PC-3 (cell line): ENCODE measurements around the gene FCER1A. TPM values are rescaled to one million over a fixed set of nuclear protein-coding genes. Genes with fewer than 3 reads are reported as not detected.

ENCODE experiments used
- ATAC-seq: fragments of 200-7000 bp; cut with Tn5 transposase; 2 replicates; pipeline ENCODE4 v1.9.1; 2020; ENCODE audit warnings: mild to moderate bottlenecking, moderate library complexity
- BruUV-seq: library from RNA; stranded (reverse); fragments of 400-500 nt; replicated peaks from 2 replicates; lab custom pipeline; 2021; lab: Mats Ljungman, UMichigan
- CTCF ChIA-PET: fragments of 300-600 bp; sonication (Branson Sonifier 250); formaldehyde crosslinking; loops from one replicate; lab custom pipeline; 2022; ENCODE audit warnings: antibody characterized with exemption; lab: Charles Lee
- POLR2A ChIA-PET: fragments of 300-600 bp; sonication (Branson Sonifier 250); formaldehyde crosslinking; loops from one replicate; lab custom pipeline; 2022; ENCODE audit warnings: antibody characterized with exemption; ENCODE audit not compliant: unreplicated experiment; lab: Charles Lee
- DNase-seq: peaks from one replicate; pipeline ENCODE4 v3.0.0-alpha.2; 2015
- H2AFZ ChIP-seq: fragments of 300-600 bp; sonication (generic); 2 replicates; pipeline ENCODE4 v1.6.0; 2016; ENCODE audit warnings: antibody characterized with exemption, low read length
- H3F3A ChIP-seq: fragments of 300-600 bp; sonication (generic); one replicate; pipeline ENCODE4 v1.6.0; 2017; ENCODE audit warnings: antibody characterized with exemption, low read length, control low read depth, mild to moderate bottlenecking; ENCODE audit not compliant: unreplicated experiment
- H3K27ac ChIP-seq: fragments of 300-600 bp; sonication (generic); 2 replicates; pipeline ENCODE4 v1.5.1; 2016; ENCODE audit warnings: mild to moderate bottlenecking, low read length
- H3K27me3 ChIP-seq: fragments of 300-600 bp; sonication (generic); 2 replicates; pipeline ENCODE4 v1.6.1; 2016; ENCODE audit warnings: low read length, mixed read lengths
- H3K36me3 ChIP-seq: fragments of 300-600 bp; sonication (generic); 2 replicates; pipeline ENCODE4 v1.6.1; 2016; ENCODE audit warnings: low read depth, mixed run types, low read length, mixed read lengths
- H3K4me1 ChIP-seq: fragments of 300-600 bp; sonication (generic); 2 replicates; pipeline ENCODE4 v1.5.1; 2016; ENCODE audit warnings: low read length; ENCODE audit not compliant: insufficient read depth
- H3K4me2 ChIP-seq: fragments of 300-600 bp; sonication (generic); 2 replicates; pipeline ENCODE4 v1.6.0; 2016; ENCODE audit warnings: low read length
- H3K4me3 ChIP-seq: fragments of 300-600 bp; sonication (generic); 2 replicates; pipeline ENCODE4 v1.5.1; 2016; ENCODE audit warnings: mild to moderate bottlenecking, low read length, mixed read lengths
- H3K79me2 ChIP-seq: fragments of 300-600 bp; sonication (generic); 2 replicates; pipeline ENCODE4 v1.6.1; 2017; ENCODE audit warnings: low read length, mixed read lengths
- H3K9ac ChIP-seq: fragments of 300-600 bp; sonication (generic); 2 replicates; pipeline ENCODE4 v1.6.0; 2016; ENCODE audit warnings: mild to moderate bottlenecking, low read length
- H3K9me2 ChIP-seq: fragments of 300-600 bp; sonication (generic); replicated peaks from 2 replicates; pipeline ENCODE4 v1.6.1; 2016; ENCODE audit warnings: mixed run types, low read length, mixed read lengths
- H3K9me3 ChIP-seq: fragments of 300-600 bp; sonication (generic); 2 replicates; pipeline ENCODE4 v1.6.1; 2016; ENCODE audit warnings: low read length, mixed read lengths
- H4K20me1 ChIP-seq: fragments of 300-600 bp; sonication (generic); 2 replicates; pipeline ENCODE4 v1.6.1; 2016; ENCODE audit warnings: low read length, mixed read lengths
- EZH2 ChIP-seq: fragments of 300-600 bp; sonication (generic); IDR thresholded peaks from one replicate; pipeline ENCODE4 v1.6.1; 2017; ENCODE audit warnings: antibody characterized with exemption, mild to moderate bottlenecking, low read length; ENCODE audit not compliant: unreplicated experiment
- EZH2phosphoT487 ChIP-seq: fragments of 300-600 bp; sonication (generic); IDR thresholded peaks from 2 replicates; pipeline ENCODE4 v1.6.1; 2018; ENCODE audit warnings: mild to moderate bottlenecking, antibody characterized with exemption, low read length, borderline replicate concordance
- intact Hi-C: fragments of 100-400 bp; cut with micrococcal nuclease; formaldehyde crosslinking; loops from 2 replicates; pipeline ENCODE4 v1.9.0; 2023
- total RNA-seq: library from RNA; depleted of rRNA; stranded (reverse); fragments of >200 nt; gene quantifications from 2 replicates; pipeline ENCODE4 v1.2.3, GENCODE V29; 2014
- TF ChIP-seq, protein P1 (sequence below): fragments of 300-600 bp; sonication (generic); conservative IDR thresholded peaks from 2 replicates; pipeline ENCODE4 v1.5.1; 2017; ENCODE audit warnings: antibody characterized with exemption, low read depth, mild to moderate bottlenecking, low read length

FCER1A gene
- total RNA-seq, 1 experiment from 2014 or later, result not detected

DNA sequence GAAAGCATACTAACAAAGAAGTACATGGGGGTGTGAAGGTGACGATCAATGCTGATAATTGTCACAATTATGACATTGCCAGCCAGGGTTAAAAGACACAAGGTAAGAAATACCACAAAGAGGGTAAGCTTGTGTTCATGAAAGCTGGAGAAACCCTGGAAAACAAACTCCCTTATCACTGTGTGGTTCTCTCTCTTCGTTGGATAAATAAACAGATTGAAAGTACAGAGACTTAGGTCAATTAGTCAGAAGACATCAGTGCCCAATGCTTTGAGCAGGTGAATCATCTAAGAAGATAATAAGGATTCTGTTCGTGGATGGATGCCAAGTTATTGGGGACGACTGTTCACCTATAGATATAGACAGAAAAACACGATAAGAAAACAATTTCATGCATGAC is 22.4 kb upstream of the FCER1A start:
- intact Hi-C loops, result no loop called here

GRCh38 chr1:159282118-159282517 is 20.0 kb upstream of the FCER1A start:
- no peak overlapping the region for H3K4me2 ChIP-seq

More for the DNA sequence above, 22.4 kb upstream of the FCER1A start:
- no peaks in the 10 kb centered on the region for H3K36me3 ChIP-seq
- no peak overlapping the region for H3K9ac ChIP-seq
- no peak for TF ChIP-seq EZH2phosphoT487
- TF ChIP-seq EZH2, result no peak
- TF ChIP-seq, protein P1, sequence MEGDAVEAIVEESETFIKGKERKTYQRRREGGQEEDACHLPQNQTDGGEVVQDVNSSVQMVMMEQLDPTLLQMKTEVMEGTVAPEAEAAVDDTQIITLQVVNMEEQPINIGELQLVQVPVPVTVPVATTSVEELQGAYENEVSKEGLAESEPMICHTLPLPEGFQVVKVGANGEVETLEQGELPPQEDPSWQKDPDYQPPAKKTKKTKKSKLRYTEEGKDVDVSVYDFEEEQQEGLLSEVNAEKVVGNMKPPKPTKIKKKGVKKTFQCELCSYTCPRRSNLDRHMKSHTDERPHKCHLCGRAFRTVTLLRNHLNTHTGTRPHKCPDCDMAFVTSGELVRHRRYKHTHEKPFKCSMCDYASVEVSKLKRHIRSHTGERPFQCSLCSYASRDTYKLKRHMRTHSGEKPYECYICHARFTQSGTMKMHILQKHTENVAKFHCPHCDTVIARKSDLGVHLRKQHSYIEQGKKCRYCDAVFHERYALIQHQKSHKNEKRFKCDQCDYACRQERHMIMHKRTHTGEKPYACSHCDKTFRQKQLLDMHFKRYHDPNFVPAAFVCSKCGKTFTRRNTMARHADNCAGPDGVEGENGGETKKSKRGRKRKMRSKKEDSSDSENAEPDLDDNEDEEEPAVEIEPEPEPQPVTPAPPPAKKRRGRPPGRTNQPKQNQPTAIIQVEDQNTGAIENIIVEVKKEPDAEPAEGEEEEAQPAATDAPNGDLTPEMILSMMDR, result no peak
- ATAC-seq, result no peak
- no peaks in the 10 kb centered on the region for H3F3A ChIP-seq
- no peaks in the 10 kb centered on the region for H3K9me2 ChIP-seq
- no peaks in the 10 kb centered on the region for H4K20me1 ChIP-seq
- H3K9me3 ChIP-seq, result no peaks in the 10 kb centered on the region; the same call in 1 of the 2 replicates
- H3K4me3 ChIP-seq, result no peak overlapping the region
- no peaks in the 10 kb centered on the region for H3K4me1 ChIP-seq
- no peak overlapping the region for H3K4me2 ChIP-seq
- BruUV-seq, result no TSS peak
- no peak overlapping the region for H2AFZ ChIP-seq
- H3K27me3 ChIP-seq, result peaks cover 80% of the 10 kb centered on the region
- H3K27ac ChIP-seq, result no peak overlapping the region
- no peak for DNase-seq
- H3K79me2 ChIP-seq, result no peaks in the 10 kb centered on the region
- CTCF ChIA-PET, result no interaction called here
- POLR2A ChIA-PET, result no interaction called here

GRCh38 chr1:159289060-159289459 is 13.1 kb upstream of the FCER1A start:
- ATAC-seq, result no peak
- Histone ChIP-seq H3K27me3 (peaks cover 46% of the 10 kb centered on the region), H2AFZ (no peak overlapping the region), H3K4me3 (no peak overlapping the region), H3K9me3 (no peaks in the 10 kb centered on the region), H3K9ac (no peak overlapping the region), H3K36me3 (no peaks in the 10 kb centered on the region), H3K27ac (no peak overlapping the region), H3K4me1 (no peaks in the 10 kb centered on the region), H3K4me2 (no peak overlapping the region), H3K9me2 (no peaks in the 10 kb centered on the region), H4K20me1 (no peaks in the 10 kb centered on the region), H3K79me2 (no peaks in the 10 kb centered on the region), H3F3A (no peaks in the 10 kb centered on the region)
- intact Hi-C loops, result no loop called here
- BruUV-seq, result no TSS peak
- DNase-seq, result no peak
- CTCF ChIA-PET, result no interaction called here
- TF ChIP-seq, protein P1, result no peak
- no peak for TF ChIP-seq EZH2
- no peak for TF ChIP-seq EZH2phosphoT487
- POLR2A ChIA-PET, result no interaction called here

More at GRCh38 chr1:159282118-159282517, 20.0 kb upstream of the FCER1A start:
- POLR2A ChIA-PET, result no interaction called here
- no peak overlapping the region for H3K4me3 ChIP-seq
- H3K36me3 ChIP-seq, result no peaks in the 10 kb centered on the region
- no peaks in the 10 kb centered on the region for H4K20me1 ChIP-seq
- H3K79me2 ChIP-seq, result no peaks in the 10 kb centered on the region
- intact Hi-C loops, result no loop called here
- BruUV-seq, result no TSS peak
- DNase-seq, result peak; percentile 31
- no peak overlapping the region for H3K27ac ChIP-seq
- ATAC-seq, result no peak
- TF ChIP-seq, protein P1, result no peak
- TF ChIP-seq EZH2, result no peak
- no peak for TF ChIP-seq EZH2phosphoT487
- no peaks in the 10 kb centered on the region for H3K9me2 ChIP-seq
- CTCF ChIA-PET, result no interaction called here
- no peaks in the 10 kb centered on the region for H3K4me1 ChIP-seq
- H3F3A ChIP-seq, result no peaks in the 10 kb centered on the region
- no peak overlapping the region for H2AFZ ChIP-seq
- H3K9me3 ChIP-seq, result no peaks in the 10 kb centered on the region
- H3K27me3 ChIP-seq, result peaks cover 76% of the 10 kb centered on the region
- H3K9ac ChIP-seq, result no peak overlapping the region
